ENCODE results near the gene CCDC83. TPM values are rescaled to one million over a fixed set of nuclear protein-coding genes. Genes with fewer than 3 reads are reported as not detected.
A peak's percentile ranks its signal among the peaks of the same experiment; 100 is the strongest.
"Not testable (repeated sequence)": the region's sequence is repeated elsewhere in the genome, so short reads cannot be mapped to it uniquely, and the experiment has no call there.

CCDC83 gene
- total RNA-seq, 2 donors from 2014 or later: 0.22 TPM; not detected in 1

GRCh38 chr11:85845124-85845631, 10.0 kb upstream of the CCDC83 start:
- DNase-seq: no peak
- Mint-ChIP-seq H3K27me3 (peaks cover 2% of the 10 kb centered on the region), H3K27ac (no peak overlapping the region), H3K4me3 (no peak overlapping the region), H3K4me1 (peaks cover 6% of the 10 kb centered on the region), H3K36me3 (ENCODE audit: low read depth) (no peaks in the 10 kb centered on the region)
- no peaks in the 10 kb centered on the region for H3K9me3 ChIP-seq (ENCODE audit: control insufficient read depth, low read length, poor library complexity, severe bottlenecking)
- ATAC-seq: no peak

DNA sequence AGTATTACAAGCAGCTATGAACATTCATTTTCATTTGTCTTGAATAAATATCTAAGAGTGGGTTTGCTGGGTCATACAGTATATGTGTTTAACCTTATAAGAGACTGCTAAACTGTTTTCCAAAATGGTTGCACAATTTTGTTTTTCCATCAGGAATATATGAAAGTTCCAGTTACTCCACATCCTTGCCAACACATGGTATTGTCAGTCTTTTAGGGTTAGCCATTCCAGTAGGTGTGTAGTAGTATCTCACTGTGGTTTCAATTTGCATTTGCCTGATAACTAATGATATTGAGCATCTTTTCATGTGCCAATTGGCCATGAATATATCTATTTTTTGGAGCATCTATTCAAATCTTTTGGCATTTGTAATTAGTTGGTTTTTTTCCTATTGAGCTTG, 7.7 kb upstream of the CCDC83 start:
- no peak overlapping the region for H3K27ac Mint-ChIP-seq
- ATAC-seq: no peak
- no peaks in the 10 kb centered on the region for H3K36me3 Mint-ChIP-seq (ENCODE audit: low read depth)
- H3K27me3 Mint-ChIP-seq: no peaks in the 10 kb centered on the region
- no peaks in the 10 kb centered on the region for H3K9me3 ChIP-seq (ENCODE audit: control insufficient read depth, low read length, poor library complexity, severe bottlenecking)
- no peak overlapping the region for H3K4me3 Mint-ChIP-seq
- H3K4me1 Mint-ChIP-seq: peaks cover 2% of the 10 kb centered on the region
- DNase-seq: no peak

GRCh38 chr11:85848006-85848405, 7.2 kb upstream of the CCDC83 start:
- no peak for ATAC-seq
- no peaks in the 10 kb centered on the region for H3K36me3 Mint-ChIP-seq (ENCODE audit: low read depth)
- peaks cover 2% of the 10 kb centered on the region for H3K4me1 Mint-ChIP-seq
- H3K9me3 ChIP-seq (ENCODE audit: control insufficient read depth, low read length, poor library complexity, severe bottlenecking): no peaks in the 10 kb centered on the region
- H3K27ac Mint-ChIP-seq: no peak overlapping the region
- DNase-seq: no peak
- no peak overlapping the region for H3K4me3 Mint-ChIP-seq
- H3K27me3 Mint-ChIP-seq: no peaks in the 10 kb centered on the region

GRCh38 chr11:85848556-85848955, 6.6 kb upstream of the CCDC83 start:
- DNase-seq (no peak), ATAC-seq (no peak)
- no peaks in the 10 kb centered on the region for H3K36me3 Mint-ChIP-seq (ENCODE audit: low read depth)
- H3K4me3 Mint-ChIP-seq: no peak overlapping the region
- peaks cover 2% of the 10 kb centered on the region for H3K4me1 Mint-ChIP-seq
- H3K27me3 Mint-ChIP-seq: no peaks in the 10 kb centered on the region
- H3K9me3 ChIP-seq (ENCODE audit: control insufficient read depth, low read length, poor library complexity, severe bottlenecking): no peaks in the 10 kb centered on the region
- H3K27ac Mint-ChIP-seq: no peak overlapping the region

DNA sequence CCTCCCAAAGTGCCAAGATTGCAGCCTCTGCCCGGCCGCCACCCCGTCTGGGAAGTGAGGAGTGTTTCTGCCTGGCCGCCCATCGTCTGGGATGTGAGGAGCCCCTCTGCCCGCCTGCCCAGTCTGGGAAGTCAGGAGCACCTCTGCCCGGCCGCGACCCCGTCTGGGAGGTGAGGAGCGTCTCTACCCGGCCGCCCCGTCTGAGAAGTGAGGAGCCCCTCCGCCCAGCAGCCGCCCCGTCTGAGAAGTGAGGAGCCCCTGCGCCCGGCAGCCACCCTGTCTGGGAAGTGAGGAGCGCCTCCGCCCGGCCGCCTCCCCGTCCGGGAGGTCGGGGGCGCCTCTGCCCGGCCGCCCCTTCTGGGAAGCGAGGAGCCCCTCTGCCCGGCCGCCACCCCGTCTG, 2.4 kb upstream of the CCDC83 start:
- not testable (repeated sequence) for ATAC-seq; H3K4me3 Mint-ChIP-seq; DNase-seq; H3K27ac Mint-ChIP-seq; H3K9me3 ChIP-seq (ENCODE audit: control insufficient read depth, low read length, poor library complexity, severe bottlenecking); H3K27me3 Mint-ChIP-seq; H3K36me3 Mint-ChIP-seq (ENCODE audit: low read depth); H3K4me1 Mint-ChIP-seq

- ATAC-seq; H3K36me3 Mint-ChIP-seq (ENCODE audit: low read depth); H3K27ac Mint-ChIP-seq; H3K4me3 Mint-ChIP-seq; H3K4me1 Mint-ChIP-seq; H3K27me3 Mint-ChIP-seq; DNase-seq; H3K9me3 ChIP-seq (ENCODE audit: control insufficient read depth, low read length, poor library complexity, severe bottlenecking): not testable (repeated sequence)
Measured at GRCh38 chr11:85853541-85853940, 1.6 kb upstream of the CCDC83 start.

DNA sequence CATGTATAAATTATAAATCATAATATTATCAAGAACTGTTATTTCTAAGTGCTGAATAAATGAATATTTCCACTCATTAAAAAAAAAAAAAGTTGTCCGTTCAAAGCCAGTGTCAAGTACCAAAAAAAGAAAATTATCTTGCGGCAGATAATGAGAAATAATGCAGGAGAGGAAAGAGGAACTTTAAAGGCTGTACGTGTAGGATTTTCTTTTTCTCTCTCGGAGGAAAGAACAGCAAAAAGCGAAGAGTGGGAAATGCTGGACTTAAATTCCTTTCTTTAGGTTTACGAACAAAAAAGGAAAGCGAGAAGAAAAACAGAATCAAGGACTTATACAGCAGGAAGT, 999 bp upstream of the CCDC83 start:
- no peaks in the 10 kb centered on the region for H3K27me3 Mint-ChIP-seq
- H3K4me3 Mint-ChIP-seq: peak overlapping the region; percentile 88
- H3K4me1 Mint-ChIP-seq: peaks cover 9% of the 10 kb centered on the region
- no peaks in the 10 kb centered on the region for H3K9me3 ChIP-seq (ENCODE audit: control insufficient read depth, low read length, poor library complexity, severe bottlenecking)
- DNase-seq (no peak), ATAC-seq (no peak)
- peak overlapping the region; percentile 94 for H3K27ac Mint-ChIP-seq
- peaks cover 2% of the 10 kb centered on the region for H3K36me3 Mint-ChIP-seq (ENCODE audit: low read depth)

DNA sequence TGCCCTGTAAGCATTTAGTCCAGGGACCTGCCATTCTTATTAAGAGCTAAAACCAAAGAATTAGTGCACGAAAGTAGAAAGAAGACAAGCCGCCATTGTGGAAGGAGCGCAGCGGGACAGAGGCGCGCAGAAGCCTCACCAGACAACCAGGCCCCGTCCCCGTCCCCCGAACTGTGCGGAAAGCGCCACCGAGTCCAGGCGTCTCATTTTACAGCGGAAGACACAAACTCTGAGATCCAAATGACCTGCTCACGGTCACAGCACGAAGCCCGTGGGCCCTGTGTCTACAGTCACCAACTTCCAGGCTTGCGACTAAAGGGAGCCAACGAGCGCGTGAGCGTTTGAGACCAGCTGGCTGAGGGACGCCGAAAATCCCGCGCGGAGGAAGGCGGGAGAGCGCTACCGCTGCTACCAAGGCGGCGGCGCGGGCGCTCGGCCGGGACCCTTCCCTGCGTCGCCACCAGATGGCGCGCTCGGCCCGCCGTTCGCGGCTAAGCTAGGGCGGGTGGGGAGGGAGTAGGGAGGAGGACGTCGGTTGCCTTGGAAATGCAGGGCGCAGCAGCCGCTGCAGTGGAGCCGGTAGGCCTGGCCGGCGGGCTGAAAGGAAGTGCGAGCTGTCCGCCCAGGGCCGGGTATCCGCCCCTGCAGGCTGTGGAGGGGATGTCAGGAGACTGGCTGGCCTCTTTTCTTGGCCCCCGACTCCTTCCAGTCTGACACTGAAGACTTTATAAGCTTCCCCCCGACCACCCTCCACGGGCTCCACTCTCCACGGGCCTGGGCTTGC, 434 bp upstream of the CCDC83 start:
- H3K9me3 ChIP-seq (ENCODE audit: control insufficient read depth, low read length, poor library complexity, severe bottlenecking): no peaks in the 10 kb centered on the region
- H3K4me3 Mint-ChIP-seq: peak overlapping the region; percentile 88
- H3K4me1 Mint-ChIP-seq: peaks cover 9% of the 10 kb centered on the region
- H3K27ac Mint-ChIP-seq: peak overlapping the region; percentile 94
- ATAC-seq: peak; percentile 98
- DNase-seq: peak; percentile 85 to 95 (median 89)
- H3K27me3 Mint-ChIP-seq: peaks cover 4% of the 10 kb centered on the region
- H3K36me3 Mint-ChIP-seq (ENCODE audit: low read depth): peaks cover 2% of the 10 kb centered on the region

DNA sequence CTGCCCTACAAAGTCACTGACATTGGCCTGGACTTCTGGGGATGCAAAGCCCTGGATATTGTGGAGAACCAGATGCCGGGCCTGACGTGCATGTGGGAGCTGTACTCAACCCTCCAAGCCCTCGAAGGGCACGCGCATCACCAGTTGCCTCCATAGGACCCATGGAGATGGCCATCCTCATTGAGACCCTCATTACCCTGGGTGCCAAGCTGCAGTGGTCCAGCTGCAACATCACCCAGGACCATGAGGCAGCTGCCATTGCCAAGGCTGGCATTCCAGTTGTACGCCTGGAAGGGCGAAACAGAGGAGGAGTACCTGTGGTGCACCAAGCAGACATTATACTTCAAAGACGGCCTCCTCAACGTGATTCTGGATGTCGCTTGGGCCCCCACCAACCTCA, 1.9 kb downstream of the CCDC83 start:
- no peak for ATAC-seq
- H3K4me1 Mint-ChIP-seq: peaks cover 9% of the 10 kb centered on the region
- no peaks in the 10 kb centered on the region for H3K9me3 ChIP-seq (ENCODE audit: control insufficient read depth, low read length, poor library complexity, severe bottlenecking)
- H3K27me3 Mint-ChIP-seq: peaks cover 4% of the 10 kb centered on the region
- no peak for DNase-seq
- peaks cover 2% of the 10 kb centered on the region for H3K36me3 Mint-ChIP-seq (ENCODE audit: low read depth)
- no peak overlapping the region for H3K4me3 Mint-ChIP-seq
- H3K27ac Mint-ChIP-seq: no peak overlapping the region

GRCh38 chr11:85859541-85859940, 4.4 kb downstream of the CCDC83 start:
- not testable (repeated sequence) for DNase-seq

DNA sequence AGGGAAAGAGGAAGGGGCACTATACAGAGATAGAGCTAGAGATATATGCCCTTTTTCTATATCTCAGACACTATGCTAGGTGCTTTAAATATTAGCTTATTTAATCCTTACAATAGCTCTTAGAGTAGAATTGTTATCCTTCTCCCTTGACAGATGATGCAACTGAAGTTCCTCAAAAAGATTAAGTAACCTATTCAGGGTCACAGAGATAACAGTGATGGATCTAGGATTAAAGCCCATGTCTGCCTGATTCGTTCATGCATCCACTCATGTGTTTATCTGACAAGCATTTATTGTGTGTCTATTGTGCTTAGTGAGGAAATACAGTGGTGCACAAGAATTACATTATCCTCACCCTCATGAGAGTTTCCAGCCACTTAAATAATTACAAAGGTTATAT, 8.7 kb downstream of the CCDC83 start:
- H3K27ac Mint-ChIP-seq: no peak overlapping the region
- H3K9me3 ChIP-seq (ENCODE audit: control insufficient read depth, low read length, poor library complexity, severe bottlenecking): no peaks in the 10 kb centered on the region
- DNase-seq (no peak), ATAC-seq (no peak)
- no peak overlapping the region for H3K4me3 Mint-ChIP-seq
- H3K4me1 Mint-ChIP-seq: no peaks in the 10 kb centered on the region
- H3K27me3 Mint-ChIP-seq: peaks cover 4% of the 10 kb centered on the region
- H3K36me3 Mint-ChIP-seq (ENCODE audit: low read depth): peaks cover 3% of the 10 kb centered on the region

More at GRCh38 chr11:85859541-85859940, 4.4 kb downstream of the CCDC83 start:
- not testable (repeated sequence) for H3K4me3 Mint-ChIP-seq; H3K9me3 ChIP-seq (ENCODE audit: control insufficient read depth, low read length, poor library complexity, severe bottlenecking); H3K36me3 Mint-ChIP-seq (ENCODE audit: low read depth); H3K27me3 Mint-ChIP-seq; ATAC-seq; H3K4me1 Mint-ChIP-seq; H3K27ac Mint-ChIP-seq

DNA sequence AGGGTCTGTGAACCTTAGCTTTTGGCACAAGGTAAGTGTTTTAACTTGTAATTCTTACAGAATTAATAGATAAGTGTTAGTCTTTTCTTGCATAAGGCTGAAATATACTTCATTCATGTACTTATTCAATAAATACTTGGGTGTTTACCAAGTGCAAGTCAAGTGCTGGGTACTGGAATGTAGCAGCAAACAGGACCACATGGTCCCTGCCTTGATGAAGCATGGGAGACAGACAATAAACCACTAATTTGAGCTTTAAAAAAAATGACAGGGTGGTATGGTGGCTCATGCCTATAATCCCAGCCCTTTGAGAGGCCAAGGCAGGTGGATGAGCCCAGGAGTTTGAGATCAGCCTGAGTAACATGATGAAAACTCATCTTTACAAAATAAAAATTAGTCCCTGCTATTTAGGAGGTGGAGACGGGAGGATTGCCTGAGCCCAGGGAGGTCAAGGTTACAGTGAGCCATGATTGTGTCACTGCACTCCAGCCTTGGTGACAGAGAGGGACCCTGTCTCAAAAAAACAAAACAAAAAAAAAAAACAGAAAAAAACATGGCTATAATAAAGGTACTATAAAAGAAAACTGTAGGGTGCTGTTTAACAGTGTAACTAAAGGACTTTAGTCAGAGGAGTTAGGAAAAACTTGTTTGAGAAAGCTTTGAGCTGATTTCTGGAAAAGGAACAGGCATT, 11.1 kb downstream of the CCDC83 start:
- no peaks in the 10 kb centered on the region for H3K9me3 ChIP-seq (ENCODE audit: control insufficient read depth, low read length, poor library complexity, severe bottlenecking)
- Mint-ChIP-seq H3K27me3 (no peaks in the 10 kb centered on the region), H3K27ac (no peak overlapping the region), H3K4me1 (no peaks in the 10 kb centered on the region), H3K4me3 (no peak overlapping the region), H3K36me3 (ENCODE audit: low read depth) (peaks cover 3% of the 10 kb centered on the region)
- no peak for ATAC-seq
- DNase-seq: no peak

DNA sequence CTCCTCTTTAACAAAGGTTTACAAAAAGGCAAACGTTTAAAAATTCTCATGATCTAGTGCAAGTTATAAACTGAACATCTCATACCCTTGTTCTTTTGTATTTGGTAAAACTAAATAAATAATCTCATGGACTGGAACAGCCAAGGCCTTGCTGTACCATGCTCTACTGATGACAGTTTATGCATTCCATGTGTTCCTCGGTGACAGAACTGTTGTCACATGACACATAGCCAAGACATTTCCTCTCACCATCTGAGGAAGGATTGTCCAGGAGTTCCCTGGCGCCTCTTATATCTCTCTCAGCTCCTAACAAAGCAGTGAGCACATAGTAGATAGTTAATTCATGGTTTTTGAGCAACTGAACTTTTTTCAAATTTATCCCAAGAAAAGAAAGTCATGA, 12.6 kb downstream of the CCDC83 start:
- H3K9me3 ChIP-seq (ENCODE audit: control insufficient read depth, low read length, poor library complexity, severe bottlenecking): no peaks in the 10 kb centered on the region
- no peak overlapping the region for H3K4me3 Mint-ChIP-seq
- ATAC-seq (no peak), DNase-seq (no peak)
- H3K36me3 Mint-ChIP-seq (ENCODE audit: low read depth): peaks cover 3% of the 10 kb centered on the region
- no peaks in the 10 kb centered on the region for H3K4me1 Mint-ChIP-seq
- H3K27me3 Mint-ChIP-seq: no peaks in the 10 kb centered on the region
- no peak overlapping the region for H3K27ac Mint-ChIP-seq

GRCh38 chr11:85869781-85870180, 14.6 kb downstream of the CCDC83 start:
- Mint-ChIP-seq H3K4me3 (no peak overlapping the region), H3K27ac (no peak overlapping the region), H3K4me1 (peaks cover 3% of the 10 kb centered on the region), H3K36me3 (ENCODE audit: low read depth) (peaks cover 3% of the 10 kb centered on the region), H3K27me3 (no peaks in the 10 kb centered on the region)
- H3K9me3 ChIP-seq (ENCODE audit: control insufficient read depth, low read length, poor library complexity, severe bottlenecking): no peaks in the 10 kb centered on the region
- no peak for DNase-seq
- no peak for ATAC-seq

Data from T-helper 17 cell (primary cell).